ENCODE results near the gene P2RX2. TPM values are rescaled to one million over a fixed set of nuclear protein-coding genes. Genes with fewer than 3 reads are reported as not detected.

Gene P2RX2
- polyA plus RNA-seq, 2 of the 4 experiments (the other 2 are of a cell fraction) = not detected

- CTCF ChIA-PET = interaction anchor here (1.2 kb wide), 1 partner anchor 28 kb away, joined by 3 read pairs; no protein-coding TSS in a partner anchor
- WGBS (ENCODE audit: missing lambda C conversion rate) = 94% methylated on average over 30 of the region's 30 CpGs
Measured at GRCh38 chr12:132668191-132669088, 49.9 kb downstream of the P2RX2 start.

GRCh38 chr12:132669166-132669879 is 50.7 kb downstream of the P2RX2 start:
- FAIRE-seq (no peak), ATAC-seq (no peak), DNase-seq (ENCODE audit: low read depth in 1 of 2, low spot score in 1 of 2) (no peak)
- Histone ChIP-seq H3K4me2 (no peak overlapping the region), H3K4me1 (no peaks in the 10 kb centered on the region), H3K4me3 (no peak overlapping the region), H3K27ac (no peak overlapping the region), H3K9me3 (no peaks in the 10 kb centered on the region)
- WGBS (ENCODE audit: missing lambda C conversion rate) = 94% methylated on average over 17 of the region's 17 CpGs
- POLR2A ChIA-PET = no interaction called here
- TF ChIP-seq TP53 (CRISPR knock-in tag; IDR thresholded peaks at IDR 0.05) = no peak
- no peak for TF ChIP-seq RNF2 (IDR thresholded peaks at IDR 0.05; ENCODE audit: borderline replicate concordance, low read depth)
- no peak for TF ChIP-seq POLR2AphosphoS2 (conservative IDR thresholded peaks at IDR 0.05; ENCODE audit: low read length)
- TF ChIP-seq ZFP36 (IDR thresholded peaks at IDR 0.05; ENCODE audit: borderline replicate concordance, partially characterized antibody) = no peak
- no peak for TF ChIP-seq TFCP2L1 (CRISPR knock-in tag; IDR thresholded peaks at IDR 0.05)
- TF ChIP-seq ZSCAN20 (CRISPR knock-in tag; IDR thresholded peaks at IDR 0.05) = no peak
- TF ChIP-seq RARB (CRISPR knock-in tag; IDR thresholded peaks at IDR 0.05) = no peak
- CTCF ChIA-PET = no interaction called here

More at GRCh38 chr12:132668191-132669088, 49.9 kb downstream of the P2RX2 start:
- H3K4me1 ChIP-seq = no peaks in the 10 kb centered on the region
- TF ChIP-seq CTCF (IDR thresholded peaks at IDR 0.05) = no peak
- TF ChIP-seq JUNB (IDR thresholded peaks at IDR 0.05) = no peak
- no peak for TF ChIP-seq ELK1 (IDR thresholded peaks at IDR 0.05; ENCODE audit: low read depth, low read length)
- no peak for TF ChIP-seq FOSL2 (IDR thresholded peaks at IDR 0.05)
- no peak for TF ChIP-seq FOSL2 (CRISPR knock-in tag; IDR thresholded peaks at IDR 0.05)
- no peak for TF ChIP-seq RAD21 (conservative IDR thresholded peaks at IDR 0.05 in 1 of 2, IDR thresholded peaks at IDR 0.05 in 1 of 2)
- no peak for TF ChIP-seq PBX3 (IDR thresholded peaks at IDR 0.05)
- no peak for TF ChIP-seq CHD4 (IDR thresholded peaks at IDR 0.05; ENCODE audit: borderline replicate concordance)
- TF ChIP-seq EHMT2 (IDR thresholded peaks at IDR 0.05; ENCODE audit: low read depth) = no peak
- no peak for TF ChIP-seq PHF8 (IDR thresholded peaks at IDR 0.05; ENCODE audit: borderline replicate concordance, low read depth)
- ATAC-seq (no peak), FAIRE-seq (no peak), DNase-seq (ENCODE audit: low read depth in 1 of 2, low spot score in 1 of 2) (no peak)
- H3K4me2 ChIP-seq = no peak overlapping the region
- no peak overlapping the region for H3K27ac ChIP-seq
- no peak overlapping the region for H3K4me3 ChIP-seq
- H3K9me3 ChIP-seq = no peaks in the 10 kb centered on the region
- POLR2A ChIA-PET = no interaction called here

Small RNA genes within 50 kb of the gene (small RNA-seq; reads per million reads assigned to genes)
- gene MIR6763 = 0 reads per million in 6 experiments

Other genes with a start within 250 kb of the P2RX2 start
- 2.7 and 3.0 TPM in 2 replicates for gene FBRSL1, start 128.6 kb upstream of the P2RX2 start, polyA plus RNA-seq (2011; rRNA removed)
- gene FBRSL1, start 128.6 kb upstream of the P2RX2 start, polyA plus RNA-seq (2017; fragmentation: RNase III; extraction: RNeasy Plus Mini Kit Qiagen cat#74134 plus additional on column Dnase treatment) = 28.5 to 37.8 TPM (median 32.8 TPM) in 3 replicates
- not detected in 2 replicates for gene LRCOL1, start 8.2 kb upstream of the P2RX2 start, polyA plus RNA-seq (2011; rRNA removed)
- gene LRCOL1, start 8.2 kb upstream of the P2RX2 start, polyA plus RNA-seq (2017; fragmentation: RNase III; extraction: RNeasy Plus Mini Kit Qiagen cat#74134 plus additional on column Dnase treatment) = not detected in 3 replicates
- 28.9 and 32.1 TPM in 2 replicates for gene POLE, start 68.6 kb downstream of the P2RX2 start, polyA plus RNA-seq (2011; rRNA removed)
- gene POLE, start 68.6 kb downstream of the P2RX2 start, polyA plus RNA-seq (2017; fragmentation: RNase III; extraction: RNeasy Plus Mini Kit Qiagen cat#74134 plus additional on column Dnase treatment) = 63.7 to 73.6 TPM (median 67.2 TPM) in 3 replicates
- 21.3 and 22.5 TPM in 2 replicates for gene PXMP2, start 68.8 kb downstream of the P2RX2 start, polyA plus RNA-seq (2011; rRNA removed)
- gene PXMP2, start 68.8 kb downstream of the P2RX2 start, polyA plus RNA-seq (2017; fragmentation: RNase III; extraction: RNeasy Plus Mini Kit Qiagen cat#74134 plus additional on column Dnase treatment) = 18.7 to 20.0 TPM (median 19.4 TPM) in 3 replicates
- gene PGAM5, start 92.1 kb downstream of the P2RX2 start, polyA plus RNA-seq (2011; rRNA removed) = 29.3 and 36.7 TPM in 2 replicates
- 49.5 to 53.4 TPM (median 51.3 TPM) in 3 replicates for gene PGAM5, start 92.1 kb downstream of the P2RX2 start, polyA plus RNA-seq (2017; fragmentation: RNase III; extraction: RNeasy Plus Mini Kit Qiagen cat#74134 plus additional on column Dnase treatment)
- 103 and 132 TPM in 2 replicates for gene ANKLE2, start 143.1 kb downstream of the P2RX2 start, polyA plus RNA-seq (2011; rRNA removed)
- gene ANKLE2, start 143.1 kb downstream of the P2RX2 start, polyA plus RNA-seq (2017; fragmentation: RNase III; extraction: RNeasy Plus Mini Kit Qiagen cat#74134 plus additional on column Dnase treatment) = 70.7 to 73.2 TPM (median 72.4 TPM) in 3 replicates
- gene GOLGA3, start 210.1 kb downstream of the P2RX2 start, polyA plus RNA-seq (2011; rRNA removed) = 25.5 and 32.0 TPM in 2 replicates
- 22.1 to 23.7 TPM (median 23.0 TPM) in 3 replicates for gene GOLGA3, start 210.1 kb downstream of the P2RX2 start, polyA plus RNA-seq (2017; fragmentation: RNase III; extraction: RNeasy Plus Mini Kit Qiagen cat#74134 plus additional on column Dnase treatment)

All from A549 (cell line).